NCI-H1105 (cell line): Measurements from ENCODE around the gene TMEM260.
"Not testable (repeated sequence)": the region's sequence is repeated elsewhere in the genome, so short reads cannot be mapped to it uniquely, and the experiment has no call there.

Source experiments
- DNase-seq: peaks from one replicate; lab custom pipeline; 2025; lab: John Stamatoyannopoulos, UW

TMEM260 gene

DNA sequence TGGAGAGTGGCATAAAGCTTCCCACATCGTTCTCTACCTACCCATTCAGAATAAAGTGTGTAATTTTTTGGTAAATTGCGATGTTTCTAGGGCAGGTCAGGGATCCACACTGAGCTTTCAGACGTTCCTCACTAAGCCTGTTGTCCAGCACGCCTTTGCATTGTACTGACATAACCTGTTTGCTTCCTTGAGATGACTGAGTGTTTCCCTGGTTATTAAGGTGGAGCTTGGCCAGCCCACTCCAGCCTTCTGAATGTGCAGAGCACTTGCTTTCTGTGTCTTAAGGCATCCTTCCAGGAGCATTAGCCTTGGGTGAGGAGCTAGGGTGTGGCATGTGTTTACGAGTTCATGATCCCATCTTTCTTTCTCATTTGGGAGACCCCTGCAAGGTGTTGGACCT lies 96.4 kb downstream of the TMEM260 start:
- no peak for DNase-seq

DNA sequence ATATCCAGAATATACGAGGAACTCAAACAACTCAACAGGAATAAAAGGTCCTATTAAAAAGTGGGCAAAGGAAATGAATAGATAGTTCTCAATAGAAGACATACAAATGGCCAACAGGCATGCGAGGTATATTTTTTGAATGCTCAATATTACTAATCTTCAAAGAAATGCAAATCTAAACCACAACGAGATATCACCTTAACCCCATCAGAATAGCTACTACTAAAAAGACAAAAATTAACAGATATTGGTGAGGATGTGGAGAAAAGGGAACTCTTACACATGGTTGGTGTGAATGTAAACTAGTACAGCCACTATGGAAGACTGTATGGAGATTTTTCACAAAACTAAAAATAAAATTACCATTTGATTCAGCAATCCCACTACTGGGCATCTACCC lies 99.2 kb downstream of the TMEM260 start:
- DNase-seq, result no peak

DNA sequence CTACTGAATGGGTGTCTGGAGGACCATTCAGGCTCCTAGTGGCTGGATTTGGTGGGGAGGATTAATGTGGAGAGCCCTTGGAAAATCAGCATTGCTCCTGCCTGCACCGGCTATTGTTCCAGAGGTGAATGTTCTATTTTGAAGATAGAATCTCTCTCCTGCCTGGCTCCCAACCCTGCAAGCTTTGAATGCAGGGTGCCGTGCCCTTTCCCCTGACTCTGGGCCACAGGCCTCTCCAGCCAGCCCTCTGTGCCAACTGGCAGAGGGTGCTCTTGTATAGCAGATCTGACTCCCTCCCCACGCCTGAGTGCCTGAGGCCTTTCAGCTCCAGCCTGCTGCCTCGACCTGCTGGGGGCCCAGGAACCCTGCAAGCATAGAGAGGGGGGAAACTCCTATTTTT lies 106.8 kb downstream of the TMEM260 start:
- no peak for DNase-seq

DNA sequence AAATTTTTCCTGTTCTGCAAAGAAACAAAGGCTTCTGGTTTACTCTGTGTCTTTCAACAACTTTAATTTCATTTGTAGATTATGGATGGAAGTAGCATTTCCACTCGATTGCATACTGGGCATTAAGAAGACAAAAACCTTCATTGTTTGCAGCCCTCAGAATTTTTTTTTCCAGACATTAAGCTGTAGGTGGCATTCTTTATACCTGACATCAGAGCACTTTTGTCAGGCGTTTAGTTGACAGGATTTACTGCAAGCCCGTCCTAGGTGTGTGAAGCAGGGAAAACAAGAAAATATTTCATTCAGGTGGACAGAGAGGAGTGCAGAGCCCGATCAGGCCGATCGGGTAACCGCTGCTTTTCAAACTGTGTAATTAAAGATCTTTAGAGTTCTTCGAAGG lies 107.5 kb downstream of the TMEM260 start:
- no peak for DNase-seq

DNA sequence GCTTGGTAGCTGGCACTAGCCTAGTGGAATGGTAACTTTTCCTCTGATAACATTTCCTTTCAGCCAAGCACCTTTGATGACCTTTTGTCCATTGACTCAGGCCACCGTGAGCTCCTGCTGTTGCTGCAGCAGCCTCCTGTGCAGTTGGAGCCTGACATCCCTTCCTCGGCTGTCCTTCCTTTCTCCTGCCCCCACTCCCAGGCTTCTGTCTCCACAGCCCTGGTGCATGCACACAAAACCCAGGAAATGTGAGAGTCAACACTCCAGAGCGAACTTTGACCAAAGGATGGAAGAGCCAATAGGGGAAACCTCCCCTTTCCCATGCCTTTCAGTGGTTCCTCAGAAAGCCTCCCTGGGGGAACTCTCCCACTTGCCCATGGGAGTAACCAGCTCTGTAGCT lies 115.0 kb downstream of the TMEM260 start:
- DNase-seq, result no peak

DNA sequence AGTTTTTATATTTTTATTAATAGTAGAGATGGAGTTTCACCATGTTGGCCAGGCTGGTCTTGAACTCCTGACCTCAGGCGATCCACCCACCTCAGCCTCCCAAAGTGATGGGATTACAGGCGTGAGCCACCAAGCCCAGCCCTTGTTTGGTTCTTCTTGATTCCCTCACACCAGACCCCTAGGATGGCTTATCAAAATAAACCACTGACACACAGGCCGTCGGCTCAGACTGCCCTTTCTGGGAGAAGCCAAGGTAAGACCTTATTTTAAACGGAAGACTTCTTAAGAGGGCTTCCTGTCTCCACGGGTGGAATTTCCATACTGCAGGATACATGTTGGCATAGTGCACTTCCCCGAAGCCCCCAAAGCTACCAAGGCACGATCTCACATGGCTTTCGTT lies 115.6 kb downstream of the TMEM260 start:
- not testable (repeated sequence) for DNase-seq
